WTC11 (cell line): ENCODE data around the gene FANCC.

Experiments used
- CREB1 ChIP-seq: sonication (generic); formaldehyde crosslinking; IDR thresholded peaks from 2 replicates; pipeline ENCODE4 v1.8.0; 2023; ENCODE audit warnings: mild to moderate bottlenecking, missing genetic modification reagents
- NFYB ChIP-seq: sonication (generic); formaldehyde crosslinking; conservative IDR thresholded peaks from 2 replicates; pipeline ENCODE4 v1.8.0; 2022; ENCODE audit warnings: low read depth, missing genetic modification reagents
- TF ChIP-seq, protein P1 (sequence below): sonication (generic); formaldehyde crosslinking; IDR thresholded peaks from 2 replicates; pipeline ENCODE4 v1.8.0; 2022; ENCODE audit warnings: mild to moderate bottlenecking, missing genetic modification reagents
- TF ChIP-seq, protein P2 (sequence below): fragments of 200-600 bp; IDR thresholded peaks from 2 replicates; pipeline ENCODE4 v1.8.0; 2022; ENCODE audit warnings: antibody characterized with exemption
- TF ChIP-seq, protein P3 (sequence below): sonication (generic); formaldehyde crosslinking; IDR thresholded peaks from 2 replicates; pipeline ENCODE4 v1.8.0; 2022; ENCODE audit warnings: mild to moderate bottlenecking, missing genetic modification reagents
- TF ChIP-seq, protein P4 (sequence below): sonication (generic); formaldehyde crosslinking; conservative IDR thresholded peaks from 2 replicates; pipeline ENCODE4 v1.8.1; 2022; ENCODE audit warnings: mild to moderate bottlenecking, missing genetic modification reagents

DNA sequence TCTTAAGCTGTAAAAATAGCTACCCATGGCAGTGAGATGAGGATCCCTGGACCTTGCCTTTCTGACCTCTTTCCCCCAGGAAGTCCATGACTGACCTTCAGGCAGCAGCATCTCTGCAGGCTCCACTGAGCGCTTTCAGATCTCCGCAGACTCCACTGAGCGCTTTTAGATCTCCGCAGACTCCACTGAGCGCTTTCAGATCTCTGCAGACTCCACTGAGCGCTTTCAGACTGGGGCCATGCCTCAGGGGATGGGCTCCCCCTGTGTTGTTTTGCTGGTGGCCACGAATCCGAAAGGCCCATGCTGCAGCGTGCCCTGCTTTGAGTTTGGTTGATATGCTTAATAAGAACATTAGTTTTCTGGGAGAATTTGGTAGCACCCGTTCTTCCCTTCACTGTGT is 254.2 kb downstream of the FANCC start:
- TF ChIP-seq, protein P1, sequence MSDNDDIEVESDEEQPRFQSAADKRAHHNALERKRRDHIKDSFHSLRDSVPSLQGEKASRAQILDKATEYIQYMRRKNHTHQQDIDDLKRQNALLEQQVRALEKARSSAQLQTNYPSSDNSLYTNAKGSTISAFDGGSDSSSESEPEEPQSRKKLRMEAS (CRISPR knock-in tag), result no peak
- TF ChIP-seq CREB1 (CRISPR knock-in tag) (no peak), NFYB (CRISPR knock-in tag) (no peak)
- TF ChIP-seq, protein P2, sequence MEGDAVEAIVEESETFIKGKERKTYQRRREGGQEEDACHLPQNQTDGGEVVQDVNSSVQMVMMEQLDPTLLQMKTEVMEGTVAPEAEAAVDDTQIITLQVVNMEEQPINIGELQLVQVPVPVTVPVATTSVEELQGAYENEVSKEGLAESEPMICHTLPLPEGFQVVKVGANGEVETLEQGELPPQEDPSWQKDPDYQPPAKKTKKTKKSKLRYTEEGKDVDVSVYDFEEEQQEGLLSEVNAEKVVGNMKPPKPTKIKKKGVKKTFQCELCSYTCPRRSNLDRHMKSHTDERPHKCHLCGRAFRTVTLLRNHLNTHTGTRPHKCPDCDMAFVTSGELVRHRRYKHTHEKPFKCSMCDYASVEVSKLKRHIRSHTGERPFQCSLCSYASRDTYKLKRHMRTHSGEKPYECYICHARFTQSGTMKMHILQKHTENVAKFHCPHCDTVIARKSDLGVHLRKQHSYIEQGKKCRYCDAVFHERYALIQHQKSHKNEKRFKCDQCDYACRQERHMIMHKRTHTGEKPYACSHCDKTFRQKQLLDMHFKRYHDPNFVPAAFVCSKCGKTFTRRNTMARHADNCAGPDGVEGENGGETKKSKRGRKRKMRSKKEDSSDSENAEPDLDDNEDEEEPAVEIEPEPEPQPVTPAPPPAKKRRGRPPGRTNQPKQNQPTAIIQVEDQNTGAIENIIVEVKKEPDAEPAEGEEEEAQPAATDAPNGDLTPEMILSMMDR, result no peak
- TF ChIP-seq, protein P3, sequence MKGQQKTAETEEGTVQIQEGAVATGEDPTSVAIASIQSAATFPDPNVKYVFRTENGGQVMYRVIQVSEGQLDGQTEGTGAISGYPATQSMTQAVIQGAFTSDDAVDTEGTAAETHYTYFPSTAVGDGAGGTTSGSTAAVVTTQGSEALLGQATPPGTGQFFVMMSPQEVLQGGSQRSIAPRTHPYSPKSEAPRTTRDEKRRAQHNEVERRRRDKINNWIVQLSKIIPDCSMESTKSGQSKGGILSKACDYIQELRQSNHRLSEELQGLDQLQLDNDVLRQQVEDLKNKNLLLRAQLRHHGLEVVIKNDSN (CRISPR knock-in tag), result no peak
- TF ChIP-seq, protein P4, sequence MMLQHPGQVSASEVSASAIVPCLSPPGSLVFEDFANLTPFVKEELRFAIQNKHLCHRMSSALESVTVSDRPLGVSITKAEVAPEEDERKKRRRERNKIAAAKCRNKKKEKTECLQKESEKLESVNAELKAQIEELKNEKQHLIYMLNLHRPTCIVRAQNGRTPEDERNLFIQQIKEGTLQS (CRISPR knock-in tag), result no peak
